ENCODE data around the gene KRT20.

Gene KRT20

DNA sequence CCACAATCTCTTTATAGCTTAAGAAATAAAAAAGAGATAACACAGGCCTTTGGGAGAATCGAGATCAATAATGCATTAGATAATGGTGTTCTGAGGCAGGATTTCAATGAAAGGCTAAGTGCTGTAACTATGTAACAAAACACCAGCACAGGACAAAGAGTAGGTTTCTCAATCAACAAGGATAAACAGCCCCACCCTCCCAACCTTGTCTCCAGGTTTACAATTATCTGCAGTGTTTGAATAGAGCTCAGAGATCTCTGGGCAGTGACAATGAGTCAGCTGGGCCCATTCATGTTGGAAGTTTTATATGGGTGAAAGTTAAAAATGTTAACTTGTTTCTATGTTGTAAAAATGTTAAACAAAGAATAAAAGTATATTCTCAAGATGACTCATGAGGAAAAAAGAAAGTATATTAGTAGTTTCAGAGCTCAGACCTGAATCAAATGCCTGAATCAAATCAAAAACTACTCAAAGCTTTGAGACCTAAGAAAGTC lies 17.0 kb upstream of the KRT20 start:
- H3K4me3 ChIP-seq (ENCODE audit: control insufficient read depth, low read depth, low read length) = no peak overlapping the region
- DNase-seq (ENCODE audit: low read depth) = peak; percentile 24
- TF ChIP-seq, protein P1, sequence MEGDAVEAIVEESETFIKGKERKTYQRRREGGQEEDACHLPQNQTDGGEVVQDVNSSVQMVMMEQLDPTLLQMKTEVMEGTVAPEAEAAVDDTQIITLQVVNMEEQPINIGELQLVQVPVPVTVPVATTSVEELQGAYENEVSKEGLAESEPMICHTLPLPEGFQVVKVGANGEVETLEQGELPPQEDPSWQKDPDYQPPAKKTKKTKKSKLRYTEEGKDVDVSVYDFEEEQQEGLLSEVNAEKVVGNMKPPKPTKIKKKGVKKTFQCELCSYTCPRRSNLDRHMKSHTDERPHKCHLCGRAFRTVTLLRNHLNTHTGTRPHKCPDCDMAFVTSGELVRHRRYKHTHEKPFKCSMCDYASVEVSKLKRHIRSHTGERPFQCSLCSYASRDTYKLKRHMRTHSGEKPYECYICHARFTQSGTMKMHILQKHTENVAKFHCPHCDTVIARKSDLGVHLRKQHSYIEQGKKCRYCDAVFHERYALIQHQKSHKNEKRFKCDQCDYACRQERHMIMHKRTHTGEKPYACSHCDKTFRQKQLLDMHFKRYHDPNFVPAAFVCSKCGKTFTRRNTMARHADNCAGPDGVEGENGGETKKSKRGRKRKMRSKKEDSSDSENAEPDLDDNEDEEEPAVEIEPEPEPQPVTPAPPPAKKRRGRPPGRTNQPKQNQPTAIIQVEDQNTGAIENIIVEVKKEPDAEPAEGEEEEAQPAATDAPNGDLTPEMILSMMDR (IDR thresholded peaks at IDR 0.05; ENCODE audit: control insufficient read depth, insufficient read depth, low read depth, low read length, missing control alignments) = no peak

DNA sequence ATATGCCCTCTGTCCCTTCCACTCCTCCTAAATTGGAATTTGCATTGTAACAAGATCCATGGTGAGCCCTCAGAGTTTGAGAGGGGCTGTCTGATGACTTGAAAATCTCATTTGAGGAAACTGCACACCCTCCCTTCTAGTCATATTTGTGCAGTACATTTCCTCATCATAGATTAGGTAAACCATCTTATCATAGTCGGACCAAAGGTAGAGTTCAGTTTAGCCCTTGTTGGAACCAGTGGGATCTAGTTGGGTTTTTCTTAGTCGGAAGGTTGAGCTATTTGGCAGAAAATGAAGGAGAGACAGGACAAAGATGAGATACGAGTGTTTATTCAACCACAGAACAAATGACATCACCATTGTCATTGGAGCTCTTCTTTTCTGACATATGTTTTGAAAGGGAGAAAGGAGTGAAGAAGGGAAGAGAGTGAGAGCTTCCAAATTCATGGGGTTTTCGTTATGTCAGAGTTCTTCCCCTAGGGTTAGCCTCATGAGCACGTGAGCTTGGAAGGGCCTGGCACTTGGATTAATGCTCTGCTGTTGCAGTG lies 15.8 kb upstream of the KRT20 start:
- no peak overlapping the region for H3K4me3 ChIP-seq (ENCODE audit: control insufficient read depth, low read depth, low read length)
- TF ChIP-seq, protein P1 (IDR thresholded peaks at IDR 0.05; ENCODE audit: control insufficient read depth, insufficient read depth, low read depth, low read length, missing control alignments) = no peak
- DNase-seq (ENCODE audit: low read depth) = no peak

DNA sequence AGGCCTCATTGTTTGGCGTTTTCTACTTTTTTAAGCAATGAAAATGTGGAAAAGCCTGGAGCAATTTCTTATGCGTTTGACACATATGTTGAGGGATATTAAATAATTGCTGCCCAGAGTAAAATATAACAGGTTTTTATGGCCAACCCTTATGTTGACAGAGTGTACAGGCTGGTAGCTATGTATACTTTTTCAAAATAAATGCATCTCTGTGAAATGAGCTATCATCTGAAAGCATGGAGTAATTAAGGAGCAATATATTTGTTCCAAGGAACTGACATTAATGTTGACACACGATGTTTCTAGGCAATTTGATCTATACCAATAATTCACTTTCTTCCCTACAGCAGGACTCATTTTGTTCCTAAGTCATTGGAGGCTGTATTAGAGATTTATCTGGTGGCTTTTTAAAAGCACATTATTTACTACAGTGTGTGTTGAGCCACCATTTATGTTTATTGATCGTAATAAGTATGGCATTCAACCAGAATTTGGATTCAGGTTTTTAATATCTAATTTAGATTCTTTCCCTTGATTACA lies 11.9 kb upstream of the KRT20 start:
- H3K4me3 ChIP-seq (ENCODE audit: control insufficient read depth, low read depth, low read length) = no peak overlapping the region
- DNase-seq (ENCODE audit: low read depth) = no peak
- TF ChIP-seq, protein P1 (IDR thresholded peaks at IDR 0.05; ENCODE audit: control insufficient read depth, insufficient read depth, low read depth, low read length, missing control alignments) = no peak

DNA sequence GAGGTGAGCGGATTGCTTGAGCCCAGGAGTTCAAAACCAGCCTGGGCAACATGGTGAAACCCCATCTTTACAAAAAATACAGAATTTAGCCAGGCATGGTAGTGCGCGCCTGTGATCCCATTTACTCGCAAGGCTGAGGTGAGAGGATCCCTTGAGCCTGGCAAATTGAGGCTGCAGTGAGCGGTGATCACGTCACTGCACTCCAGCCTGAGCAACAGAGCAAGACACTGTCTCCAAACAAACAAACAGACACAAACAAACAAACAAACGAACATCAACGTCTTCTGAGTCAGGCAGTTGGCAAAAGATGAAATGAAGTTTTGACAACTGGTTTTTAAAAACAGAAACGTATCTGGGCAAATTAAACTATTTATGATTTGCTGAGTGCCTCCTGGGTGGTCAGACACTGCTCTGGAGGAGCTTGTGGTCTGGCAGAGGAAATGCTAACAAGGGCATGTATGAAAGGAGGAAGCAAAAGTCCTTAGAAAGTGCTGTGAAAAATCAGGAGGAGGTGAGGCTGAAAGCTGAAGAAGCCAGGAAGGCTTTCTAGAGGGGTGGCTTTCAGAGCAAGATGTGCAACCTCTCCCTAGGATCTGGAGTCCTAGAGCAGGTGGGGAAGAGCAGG lies 10.2 kb upstream of the KRT20 start:
- TF ChIP-seq, protein P1 (IDR thresholded peaks at IDR 0.05; ENCODE audit: control insufficient read depth, insufficient read depth, low read depth, low read length, missing control alignments) = no peak
- no peak for DNase-seq (ENCODE audit: low read depth)
- H3K4me3 ChIP-seq (ENCODE audit: control insufficient read depth, low read depth, low read length) = no peak overlapping the region

DNA sequence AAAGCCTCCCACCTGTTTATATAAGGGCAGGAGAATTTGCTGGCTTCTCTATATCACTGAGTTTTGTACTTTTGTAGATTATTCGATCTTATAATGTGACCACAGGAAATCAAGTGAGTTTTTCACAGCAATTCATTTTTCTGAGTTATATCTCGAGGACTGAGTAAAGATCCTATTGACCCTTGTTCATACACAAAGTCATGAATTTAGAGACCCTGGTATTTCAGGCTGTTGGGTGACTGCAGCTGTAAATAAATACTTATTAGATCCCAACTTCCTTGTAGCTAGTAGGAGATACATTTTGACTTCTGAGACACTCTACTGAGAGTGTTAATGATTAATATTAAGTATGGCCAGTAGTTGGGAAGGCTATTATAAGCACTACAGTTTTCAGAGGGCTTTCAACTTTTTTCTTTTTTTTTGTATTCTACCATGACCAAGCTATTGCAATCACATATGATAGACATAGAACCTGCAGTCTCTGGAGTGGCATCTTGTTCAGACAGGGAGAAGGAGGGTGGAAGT lies 3.2 kb upstream of the KRT20 start:
- no peak overlapping the region for H3K4me3 ChIP-seq (ENCODE audit: control insufficient read depth, low read depth, low read length)
- TF ChIP-seq, protein P1 (IDR thresholded peaks at IDR 0.05; ENCODE audit: control insufficient read depth, insufficient read depth, low read depth, low read length, missing control alignments) = no peak
- DNase-seq (ENCODE audit: low read depth) = no peak

DNA sequence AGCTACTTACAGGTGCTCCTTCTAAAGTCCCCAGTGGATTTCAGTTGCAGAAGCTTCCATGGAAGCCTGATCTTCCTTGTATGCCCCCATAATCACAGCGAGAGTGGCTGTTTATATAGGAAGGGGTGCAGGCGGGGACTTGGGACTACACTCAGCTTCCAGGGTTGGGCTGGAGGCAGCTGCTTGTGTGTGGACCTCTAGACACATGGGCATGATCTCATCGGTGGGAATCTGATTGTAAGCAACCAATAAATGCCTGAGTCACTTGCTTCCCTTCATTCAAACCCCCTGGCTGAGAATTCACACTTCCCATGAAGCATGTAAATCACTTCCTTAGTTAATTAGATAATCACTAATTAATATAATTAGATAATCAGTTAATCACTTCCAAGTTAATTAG lies 1.0 kb upstream of the KRT20 start:
- TF ChIP-seq, protein P1 (IDR thresholded peaks at IDR 0.05; ENCODE audit: control insufficient read depth, insufficient read depth, low read depth, low read length, missing control alignments) = no peak
- DNase-seq (ENCODE audit: low read depth) = peak; percentile 40
- H3K4me3 ChIP-seq (ENCODE audit: control insufficient read depth, low read depth, low read length) = no peak overlapping the region

Data from AG09309 (cell line).